ENCODE measurements around the gene TLCD3B.

The TLCD3B gene

DNA sequence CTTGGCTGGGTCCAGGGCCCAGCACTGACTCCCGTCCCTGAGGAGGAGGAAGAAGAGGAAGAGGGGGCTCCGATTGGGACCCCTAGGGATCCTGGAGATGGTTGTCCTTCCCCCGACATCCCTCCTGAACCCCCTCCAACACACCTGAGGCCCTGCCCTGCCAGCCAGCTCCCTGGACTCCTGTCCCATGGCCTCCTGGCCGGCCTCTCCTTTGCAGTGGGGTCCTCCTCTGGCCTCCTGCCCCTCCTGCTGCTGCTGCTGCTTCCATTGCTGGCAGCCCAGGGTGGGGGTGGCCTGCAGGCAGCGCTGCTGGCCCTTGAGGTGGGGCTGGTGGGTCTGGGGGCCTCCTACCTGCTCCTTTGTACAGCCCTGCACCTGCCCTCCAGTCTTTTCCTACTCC, 44.1 kb downstream of the TLCD3B start:
- no peak overlapping the region for H3K4me3 ChIP-seq (ENCODE audit: low read length in 2 of 2)
- H3K27me3 ChIP-seq (ENCODE audit: control insufficient read depth in 1 of 2, insufficient read depth in 2 of 2, low read length in 2 of 2), result no peaks in the 10 kb centered on the region
- H3K36me3 ChIP-seq (ENCODE audit: control insufficient read depth in 2 of 2, insufficient read depth in 2 of 2, low read length in 2 of 2), result peaks cover 70 to 71% of the 10 kb centered on the region in 2 donors
- H3K4me1 ChIP-seq (ENCODE audit: control insufficient read depth, insufficient read depth, low read length), result no peaks in the 10 kb centered on the region
- H3K9me3 ChIP-seq (ENCODE audit: control insufficient read depth in 2 of 2, low read length in 2 of 2), result no peaks in the 10 kb centered on the region
- no peak overlapping the region for H3K9ac ChIP-seq (ENCODE audit: low read length in 2 of 2)
- H3K27ac ChIP-seq (ENCODE audit: low read length), result no peak overlapping the region

DNA sequence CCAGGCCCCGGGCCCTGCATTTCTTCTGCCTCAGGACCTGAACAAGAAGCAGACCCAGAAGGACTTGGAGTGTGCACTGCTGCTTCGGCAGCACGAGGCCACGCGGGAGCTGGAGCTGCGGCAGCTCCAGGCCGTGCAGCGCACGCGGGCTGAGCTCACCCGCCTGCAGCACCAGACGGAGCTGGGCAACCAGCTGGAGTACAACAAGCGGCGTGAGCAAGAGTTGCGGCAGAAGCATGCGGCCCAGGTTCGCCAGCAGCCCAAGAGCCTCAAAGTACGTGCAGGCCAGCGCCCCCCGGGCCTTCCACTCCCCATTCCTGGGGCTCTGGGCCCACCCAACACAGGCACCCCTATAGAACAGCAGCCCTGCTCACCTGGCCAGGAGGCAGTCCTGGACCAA, 44.8 kb downstream of the TLCD3B start:
- Histone ChIP-seq H3K36me3 (ENCODE audit: control insufficient read depth in 2 of 2, insufficient read depth in 2 of 2, low read length in 2 of 2) (peaks cover 74 to 77% of the 10 kb centered on the region in 2 donors), H3K27me3 (ENCODE audit: control insufficient read depth in 1 of 2, insufficient read depth in 2 of 2, low read length in 2 of 2) (no peaks in the 10 kb centered on the region), H3K4me3 (ENCODE audit: low read length in 2 of 2) (no peak overlapping the region), H3K9ac (ENCODE audit: low read length in 2 of 2) (no peak overlapping the region), H3K4me1 (ENCODE audit: control insufficient read depth, insufficient read depth, low read length) (no peaks in the 10 kb centered on the region), H3K27ac (ENCODE audit: low read length) (no peak overlapping the region), H3K9me3 (ENCODE audit: control insufficient read depth in 2 of 2, low read length in 2 of 2) (no peaks in the 10 kb centered on the region)

DNA sequence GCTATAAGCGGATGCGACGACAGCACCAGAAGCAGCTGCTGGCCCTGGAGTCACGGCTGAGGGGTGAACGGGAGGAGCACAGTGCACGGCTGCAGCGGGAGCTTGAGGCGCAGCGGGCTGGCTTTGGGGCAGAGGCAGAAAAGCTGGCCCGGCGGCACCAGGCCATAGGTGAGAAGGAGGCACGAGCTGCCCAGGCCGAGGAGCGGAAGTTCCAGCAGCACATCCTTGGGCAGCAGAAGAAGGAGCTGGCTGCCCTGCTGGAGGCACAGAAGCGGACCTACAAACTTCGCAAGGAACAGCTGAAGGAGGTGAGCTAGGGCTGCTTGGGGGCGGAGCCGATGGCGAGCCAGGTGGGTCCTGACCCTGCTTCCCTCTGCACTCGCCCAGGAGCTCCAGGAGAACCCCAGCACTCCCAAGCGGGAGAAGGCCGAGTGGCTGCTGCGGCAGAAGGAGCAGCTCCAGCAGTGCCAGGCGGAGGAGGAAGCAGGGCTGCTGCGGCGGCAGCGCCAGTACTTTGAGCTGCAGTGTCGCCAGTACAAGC, 45.7 kb downstream of the TLCD3B start:
- Histone ChIP-seq H3K9me3 (ENCODE audit: control insufficient read depth in 2 of 2, low read length in 2 of 2) (no peaks in the 10 kb centered on the region), H3K4me3 (ENCODE audit: low read length in 2 of 2) (no peak overlapping the region), H3K27me3 (ENCODE audit: control insufficient read depth in 1 of 2, insufficient read depth in 2 of 2, low read length in 2 of 2) (no peaks in the 10 kb centered on the region), H3K9ac (ENCODE audit: low read length in 2 of 2) (no peak overlapping the region), H3K4me1 (ENCODE audit: control insufficient read depth, insufficient read depth, low read length) (no peaks in the 10 kb centered on the region), H3K36me3 (ENCODE audit: control insufficient read depth in 2 of 2, insufficient read depth in 2 of 2, low read length in 2 of 2) (peaks cover 79 to 80% of the 10 kb centered on the region in 2 donors), H3K27ac (ENCODE audit: low read length) (no peak overlapping the region)

DNA sequence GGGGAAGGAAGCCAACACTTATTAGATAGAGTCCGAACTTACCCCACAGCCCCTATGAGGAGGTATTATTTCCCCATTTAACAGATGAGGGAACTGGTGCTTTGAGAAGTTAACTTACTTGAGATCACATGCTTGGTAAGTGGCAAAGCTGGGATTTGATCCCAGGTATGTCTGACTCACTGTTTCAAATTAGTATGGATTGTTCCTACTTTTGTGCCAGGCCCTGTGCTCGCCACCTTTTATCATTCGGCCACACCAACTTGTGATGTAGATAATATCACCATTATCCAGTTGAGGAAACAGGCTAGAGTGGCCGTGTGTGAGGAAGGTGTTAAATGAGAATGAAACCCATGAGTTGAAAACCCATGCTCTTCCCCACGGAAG, 46.3 kb downstream of the TLCD3B start:
- no peak overlapping the region for H3K4me3 ChIP-seq (ENCODE audit: low read length in 2 of 2)
- peaks cover 79 to 83% of the 10 kb centered on the region in 2 donors for H3K36me3 ChIP-seq (ENCODE audit: control insufficient read depth in 2 of 2, insufficient read depth in 2 of 2, low read length in 2 of 2)
- H3K9me3 ChIP-seq (ENCODE audit: control insufficient read depth in 2 of 2, low read length in 2 of 2), result no peaks in the 10 kb centered on the region
- no peaks in the 10 kb centered on the region for H3K4me1 ChIP-seq (ENCODE audit: control insufficient read depth, insufficient read depth, low read length)
- H3K27me3 ChIP-seq (ENCODE audit: control insufficient read depth in 1 of 2, insufficient read depth in 2 of 2, low read length in 2 of 2), result no peaks in the 10 kb centered on the region
- no peak overlapping the region for H3K9ac ChIP-seq (ENCODE audit: low read length in 2 of 2)
- no peak overlapping the region for H3K27ac ChIP-seq (ENCODE audit: low read length)

DNA sequence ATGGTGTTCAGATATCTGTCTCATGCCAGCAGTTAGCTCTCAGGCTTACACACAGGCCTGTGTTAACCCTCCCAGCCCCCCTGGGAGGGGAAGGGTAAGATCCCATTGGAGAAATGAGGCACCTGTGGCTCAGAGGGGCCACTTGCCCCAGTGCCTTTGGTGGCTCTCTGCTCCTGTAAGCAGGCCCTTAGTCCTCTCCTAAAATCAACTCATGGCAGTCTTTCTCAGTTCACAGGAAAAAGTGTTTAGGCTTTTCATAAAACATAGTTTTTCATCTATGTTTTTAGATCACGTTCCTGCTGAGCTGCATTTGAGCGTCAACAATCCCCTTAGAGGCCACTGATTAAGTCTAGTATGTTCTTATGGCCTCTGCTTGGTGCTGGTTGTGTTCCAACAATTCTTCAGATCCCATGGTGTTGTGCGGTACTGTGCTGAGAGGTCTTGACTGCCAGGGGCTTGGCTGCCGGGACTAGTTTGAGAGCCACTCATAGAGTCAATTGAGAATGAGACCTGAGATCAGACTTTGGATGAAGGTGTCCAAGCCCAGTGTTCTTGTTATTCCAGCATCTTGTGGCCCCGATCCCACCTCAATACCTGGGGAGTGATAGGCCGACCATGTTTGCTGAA, 46.8 kb downstream of the TLCD3B start:
- no peaks in the 10 kb centered on the region for H3K4me1 ChIP-seq (ENCODE audit: control insufficient read depth, insufficient read depth, low read length)
- no peak overlapping the region for H3K27ac ChIP-seq (ENCODE audit: low read length)
- H3K9me3 ChIP-seq (ENCODE audit: control insufficient read depth in 2 of 2, low read length in 2 of 2), result no peaks in the 10 kb centered on the region
- no peaks in the 10 kb centered on the region for H3K27me3 ChIP-seq (ENCODE audit: control insufficient read depth in 1 of 2, insufficient read depth in 2 of 2, low read length in 2 of 2)
- no peak overlapping the region for H3K4me3 ChIP-seq (ENCODE audit: low read length in 2 of 2)
- H3K36me3 ChIP-seq (ENCODE audit: control insufficient read depth in 2 of 2, insufficient read depth in 2 of 2, low read length in 2 of 2), result peaks cover 79 to 83% of the 10 kb centered on the region in 2 donors
- no peak overlapping the region for H3K9ac ChIP-seq (ENCODE audit: low read length in 2 of 2)

DNA sequence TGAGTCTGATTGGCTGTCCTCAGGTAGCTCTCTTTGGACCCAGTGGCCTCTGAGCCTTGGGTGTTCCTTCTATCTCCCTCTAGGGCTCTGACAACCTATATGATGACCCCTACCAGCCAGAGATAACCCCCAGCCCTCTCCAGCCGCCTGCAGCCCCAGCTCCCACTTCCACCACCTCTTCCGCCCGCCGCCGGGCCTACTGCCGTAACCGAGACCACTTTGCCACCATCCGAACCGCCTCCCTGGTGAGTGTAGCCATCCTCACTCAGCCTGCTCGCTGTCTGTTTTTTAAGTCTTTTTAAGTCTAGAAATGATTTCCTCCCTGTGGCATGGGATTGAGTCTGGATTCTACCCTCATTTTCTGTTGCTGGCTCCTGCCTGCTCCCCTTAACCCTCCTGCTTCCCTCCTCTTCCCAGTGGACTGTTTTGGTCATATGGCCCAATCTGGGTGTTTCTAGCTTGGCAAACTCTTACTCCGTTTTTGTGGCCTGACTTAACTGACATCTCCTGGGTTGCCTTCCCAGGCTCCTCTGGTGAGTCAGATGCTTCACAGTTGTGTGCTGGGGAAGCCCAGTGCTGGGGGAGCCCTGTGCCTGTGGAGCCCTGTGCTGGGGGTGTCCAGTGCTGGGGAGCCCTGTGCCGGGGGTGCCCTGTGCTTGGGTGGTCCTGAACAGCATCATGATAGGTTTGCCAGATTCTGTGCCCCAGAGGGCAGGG, 47.5 kb downstream of the TLCD3B start:
- Histone ChIP-seq H3K9me3 (ENCODE audit: control insufficient read depth in 2 of 2, low read length in 2 of 2) (no peaks in the 10 kb centered on the region), H3K36me3 (ENCODE audit: control insufficient read depth in 2 of 2, insufficient read depth in 2 of 2, low read length in 2 of 2) (peaks cover 81 to 86% of the 10 kb centered on the region in 2 donors), H3K27me3 (ENCODE audit: control insufficient read depth in 1 of 2, insufficient read depth in 2 of 2, low read length in 2 of 2) (no peaks in the 10 kb centered on the region), H3K27ac (ENCODE audit: low read length) (no peak overlapping the region), H3K4me3 (ENCODE audit: low read length in 2 of 2) (no peak overlapping the region), H3K4me1 (ENCODE audit: control insufficient read depth, insufficient read depth, low read length) (no peaks in the 10 kb centered on the region), H3K9ac (ENCODE audit: low read length in 2 of 2) (no peak overlapping the region)

DNA sequence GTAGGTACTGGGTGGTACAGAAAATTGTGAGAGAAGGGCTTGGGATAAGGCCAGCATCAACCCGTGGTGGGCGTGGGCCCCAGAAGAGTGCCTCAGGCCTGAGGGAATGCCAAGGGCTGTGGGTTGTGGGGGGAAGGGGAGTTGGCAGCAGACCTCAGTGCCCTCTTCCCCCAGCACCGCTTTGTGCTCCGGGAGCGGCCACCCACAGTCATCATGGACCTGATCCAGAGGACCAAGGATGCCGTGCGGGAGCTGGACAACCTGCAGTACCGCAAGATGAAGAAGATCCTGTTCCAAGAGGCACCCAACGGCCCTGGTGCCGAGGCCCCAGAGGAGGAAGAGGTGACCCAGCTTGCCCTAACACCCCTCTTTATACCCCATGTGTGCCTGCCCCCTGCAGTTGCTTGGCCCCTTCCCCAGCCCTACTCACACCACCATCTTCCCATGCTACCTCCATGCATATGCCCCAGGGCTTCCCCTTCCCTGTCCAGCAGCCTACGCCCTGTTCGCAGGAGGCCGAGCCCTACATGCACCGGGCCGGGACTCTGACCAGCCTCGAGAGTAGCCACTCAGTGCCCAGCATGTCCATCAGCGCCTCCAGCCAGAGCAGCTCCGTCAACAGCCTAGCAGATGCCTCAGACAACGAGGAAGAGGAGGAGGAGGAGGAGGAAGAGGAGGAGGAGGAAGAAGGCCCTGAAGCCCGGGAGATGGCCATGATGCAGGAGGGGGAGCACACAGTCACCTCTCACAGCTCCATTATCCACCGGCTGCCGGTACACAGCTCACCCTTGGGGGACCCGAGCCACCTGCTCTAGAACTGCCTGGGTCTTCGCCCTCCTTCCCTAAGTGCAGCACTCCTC, 48.3 kb downstream of the TLCD3B start:
- no peaks in the 10 kb centered on the region for H3K9me3 ChIP-seq (ENCODE audit: control insufficient read depth in 2 of 2, low read length in 2 of 2)
- peaks cover 83 to 89% of the 10 kb centered on the region in 2 donors for H3K36me3 ChIP-seq (ENCODE audit: control insufficient read depth in 2 of 2, insufficient read depth in 2 of 2, low read length in 2 of 2)
- no peak overlapping the region for H3K27ac ChIP-seq (ENCODE audit: low read length)
- no peak overlapping the region for H3K4me3 ChIP-seq (ENCODE audit: low read length in 2 of 2)
- H3K9ac ChIP-seq (ENCODE audit: low read length in 2 of 2), result no peak overlapping the region
- H3K27me3 ChIP-seq (ENCODE audit: control insufficient read depth in 1 of 2, insufficient read depth in 2 of 2, low read length in 2 of 2), result no peaks in the 10 kb centered on the region
- H3K4me1 ChIP-seq (ENCODE audit: control insufficient read depth, insufficient read depth, low read length), result no peaks in the 10 kb centered on the region

DNA sequence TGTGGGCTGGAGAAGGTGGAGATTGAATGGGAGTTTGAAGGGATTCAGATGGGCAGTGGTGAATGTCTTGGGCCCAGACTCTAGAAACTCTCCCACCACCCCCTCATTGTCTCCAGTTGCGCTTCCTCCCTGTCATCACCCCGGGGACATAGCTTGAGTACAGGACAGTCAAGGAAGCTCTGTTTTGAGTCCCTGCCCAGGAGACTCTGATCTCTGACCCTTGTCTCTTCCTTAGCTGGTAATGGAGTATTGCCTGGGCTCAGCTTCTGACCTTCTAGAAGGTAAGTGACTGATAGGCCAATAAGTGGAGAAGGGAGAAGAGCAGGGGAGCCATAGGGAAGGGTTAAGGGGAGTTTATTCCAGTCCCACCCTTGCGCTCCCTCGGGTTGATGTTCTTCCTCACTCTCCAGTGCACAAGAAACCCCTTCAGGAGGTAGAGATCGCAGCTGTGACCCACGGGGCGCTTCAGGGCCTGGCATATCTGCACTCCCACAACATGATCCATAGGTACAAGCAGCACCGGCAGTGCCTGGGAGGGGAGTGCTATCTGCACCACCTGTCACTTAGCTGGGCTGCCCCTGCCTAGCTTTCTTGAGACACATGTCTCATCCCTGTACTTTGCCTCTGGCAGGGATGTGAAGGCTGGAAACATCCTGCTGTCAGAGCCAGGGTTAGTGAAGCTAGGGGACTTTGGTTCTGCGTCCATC, 52.4 kb downstream of the TLCD3B start:
- Histone ChIP-seq H3K27ac (ENCODE audit: low read length) (peak overlapping the region; percentile 11), H3K9me3 (ENCODE audit: control insufficient read depth in 2 of 2, low read length in 2 of 2) (no peaks in the 10 kb centered on the region), H3K4me1 (ENCODE audit: control insufficient read depth, insufficient read depth, low read length) (peaks cover 31% of the 10 kb centered on the region), H3K4me3 (ENCODE audit: low read length in 2 of 2) (no peak overlapping the region), H3K27me3 (ENCODE audit: control insufficient read depth in 1 of 2, insufficient read depth in 2 of 2, low read length in 2 of 2) (no peaks in the 10 kb centered on the region), H3K36me3 (ENCODE audit: control insufficient read depth in 2 of 2, insufficient read depth in 2 of 2, low read length in 2 of 2) (peaks cover 54 to 56% of the 10 kb centered on the region in 2 donors), H3K9ac (ENCODE audit: low read length in 2 of 2) (no peak overlapping the region)

DNA sequence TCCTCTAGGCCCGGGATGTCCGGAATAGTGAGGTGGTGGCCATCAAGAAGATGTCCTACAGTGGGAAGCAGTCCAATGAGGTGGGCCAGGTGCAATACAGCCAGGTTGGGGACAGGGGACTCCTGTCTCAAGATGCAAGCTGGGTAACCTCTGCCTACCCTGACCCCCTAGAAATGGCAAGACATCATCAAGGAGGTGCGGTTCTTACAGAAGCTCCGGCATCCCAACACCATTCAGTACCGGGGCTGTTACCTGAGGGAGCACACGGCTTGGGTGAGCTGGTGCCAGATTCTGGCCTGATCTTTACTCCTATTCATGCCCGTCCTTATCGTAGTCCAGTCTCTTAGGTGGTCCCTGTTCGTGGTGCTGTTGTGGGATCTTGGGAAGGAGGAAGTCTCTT, 53.0 kb downstream of the TLCD3B start:
- Histone ChIP-seq H3K4me3 (ENCODE audit: low read length in 2 of 2) (no peak overlapping the region), H3K9ac (ENCODE audit: low read length in 2 of 2) (no peak overlapping the region), H3K9me3 (ENCODE audit: control insufficient read depth in 2 of 2, low read length in 2 of 2) (no peaks in the 10 kb centered on the region), H3K4me1 (ENCODE audit: control insufficient read depth, insufficient read depth, low read length) (peaks cover 33% of the 10 kb centered on the region), H3K27ac (ENCODE audit: low read length) (peak overlapping the region; percentile 24), H3K36me3 (ENCODE audit: control insufficient read depth in 2 of 2, insufficient read depth in 2 of 2, low read length in 2 of 2) (peaks cover 48 to 49% of the 10 kb centered on the region in 2 donors), H3K27me3 (ENCODE audit: control insufficient read depth in 1 of 2, insufficient read depth in 2 of 2, low read length in 2 of 2) (no peaks in the 10 kb centered on the region)

All from stomach smooth muscle (tissue), 2 donors.